ENCODE measurements around the gene ADCY4.

- TF ChIP-seq CSRNP3 (CRISPR knock-in tag; IDR thresholded peaks at IDR 0.05) (no peak), OSR1 (CRISPR knock-in tag; IDR thresholded peaks at IDR 0.05) (no peak), POU6F1 (CRISPR knock-in tag; IDR thresholded peaks at IDR 0.05; ENCODE audit: borderline replicate concordance, low read depth) (no peak), PATZ1 (CRISPR knock-in tag; IDR thresholded peaks at IDR 0.05; ENCODE audit: borderline replicate concordance) (no peak), GLIS3 (CRISPR knock-in tag; IDR thresholded peaks at IDR 0.05) (no peak), PPARA (CRISPR knock-in tag; IDR thresholded peaks at IDR 0.05; ENCODE audit: borderline replicate concordance) (no peak), ZC3H10 (CRISPR knock-in tag; IDR thresholded peaks at IDR 0.05) (no peak)
These were observed 14.9 kb upstream of the ADCY4 start for GRCh38 chr14:24349742-24350141.

Measured in SK-N-SH treated with all-trans-retinoic acid at 6 μM for 48 hours (cell line).